GM19099 (cell line): ENCODE results near the gene TMPO.
A peak's percentile ranks its signal among the peaks of the same experiment; 100 is the strongest.

ENCODE experiments used
- POLR2A ChIP-seq: IDR thresholded peaks from 3 replicates; pipeline ENCODE4 v1.6.1; 2011; ENCODE audit warnings: low read depth; ENCODE audit not compliant: insufficient read length; ENCODE audit errors: extremely low read depth

The TMPO gene

GRCh38 chr12:98492580-98493140 lies 22.7 kb upstream of the TMPO start:
- TF ChIP-seq POLR2A = no peak

- no peak for TF ChIP-seq POLR2A
Observed at GRCh38 chr12:98503342-98503591, 12.1 kb upstream of the TMPO start.

- peak; percentile 74 for TF ChIP-seq POLR2A
Observed at GRCh38 chr12:98503592-98504367, 11.6 kb upstream of the TMPO start.

- no peak for TF ChIP-seq POLR2A
Observed at GRCh38 chr12:98504368-98504617, 11.1 kb upstream of the TMPO start.

- TF ChIP-seq POLR2A = no peak
Observed at GRCh38 chr12:98509063-98509462, 6.3 kb upstream of the TMPO start.

GRCh38 chr12:98513379-98514322 lies 1.7 kb upstream of the TMPO start:
- no peak for TF ChIP-seq POLR2A

GRCh38 chr12:98514982-98515286 lies 456 bp upstream of the TMPO start:
- TF ChIP-seq POLR2A = no peak

GRCh38 chr12:98516111-98516873 lies 902 bp downstream of the TMPO start:
- TF ChIP-seq POLR2A = peak; percentile 68

- no peak for TF ChIP-seq POLR2A
Observed at GRCh38 chr12:98519257-98519907, 4.0 kb downstream of the TMPO start.

GRCh38 chr12:98530068-98530467 lies 14.7 kb downstream of the TMPO start:
- no peak for TF ChIP-seq POLR2A

- no peak for TF ChIP-seq POLR2A
Observed at GRCh38 chr12:98532687-98533304, 17.4 kb downstream of the TMPO start.

- TF ChIP-seq POLR2A = no peak
Observed at GRCh38 chr12:98533723-98534251, 18.4 kb downstream of the TMPO start.

GRCh38 chr12:98538031-98538430 lies 22.6 kb downstream of the TMPO start:
- no peak for TF ChIP-seq POLR2A

GRCh38 chr12:98543701-98544100 lies 28.3 kb downstream of the TMPO start:
- TF ChIP-seq POLR2A = no peak
